ENCODE data around the gene CPNE8. TPM values are rescaled to one million over a fixed set of nuclear protein-coding genes. Genes with fewer than 3 reads are reported as not detected.

Gene CPNE8
- total RNA-seq, 4 donors from 2014 or later = 11.1 to 35.2 (median 16.7) TPM

- Histone ChIP-seq H3K27ac (no peak overlapping the region), H3K9me3 (no peaks in the 10 kb centered on the region), H3K4me1 (no peaks in the 10 kb centered on the region), H3K36me3 (no peaks in the 10 kb centered on the region), H3K27me3 (no peaks in the 10 kb centered on the region), H3K4me3 (no peak overlapping the region)
- TF ChIP-seq CTCF (IDR thresholded peaks at IDR 0.05) (no peak), POLR2A (IDR thresholded peaks at IDR 0.05) (no peak)
- DNase-seq = no peak
- intact Hi-C loops (cut with DNase I; ENCODE audit: low total_unique reads) = no loop called here
These were observed 25.1 kb downstream of the CPNE8 start for GRCh38 chr12:38880288-38880687.

DNA sequence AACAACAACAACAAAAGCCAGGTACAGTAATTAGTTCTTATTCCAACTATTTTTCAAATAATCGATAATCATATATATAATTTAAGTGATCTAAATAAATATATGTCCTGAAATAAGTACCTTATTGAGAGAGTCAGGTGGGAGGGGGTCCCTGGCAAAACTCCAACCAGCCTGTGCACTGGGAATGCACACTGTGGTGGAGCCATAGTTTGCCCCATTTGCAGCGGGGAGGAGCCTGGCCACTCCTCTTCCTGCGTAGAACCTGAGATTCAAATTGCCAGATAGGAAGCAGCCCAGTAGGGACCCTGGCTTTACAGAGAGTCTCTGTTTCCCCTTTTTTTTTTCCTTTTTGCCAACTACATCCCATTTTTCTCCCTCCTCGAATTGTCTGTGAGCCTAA, 26.4 kb downstream of the CPNE8 start:
- Histone ChIP-seq H3K9me3 (no peaks in the 10 kb centered on the region), H3K4me1 (no peaks in the 10 kb centered on the region), H3K4me3 (no peak overlapping the region), H3K36me3 (no peaks in the 10 kb centered on the region), H3K27me3 (no peaks in the 10 kb centered on the region), H3K27ac (no peak overlapping the region)
- intact Hi-C loops (cut with DNase I; ENCODE audit: low total_unique reads) = no loop called here
- TF ChIP-seq CTCF (IDR thresholded peaks at IDR 0.05) = no peak
- no peak for TF ChIP-seq POLR2A (IDR thresholded peaks at IDR 0.05)
- no peak for DNase-seq

DNA sequence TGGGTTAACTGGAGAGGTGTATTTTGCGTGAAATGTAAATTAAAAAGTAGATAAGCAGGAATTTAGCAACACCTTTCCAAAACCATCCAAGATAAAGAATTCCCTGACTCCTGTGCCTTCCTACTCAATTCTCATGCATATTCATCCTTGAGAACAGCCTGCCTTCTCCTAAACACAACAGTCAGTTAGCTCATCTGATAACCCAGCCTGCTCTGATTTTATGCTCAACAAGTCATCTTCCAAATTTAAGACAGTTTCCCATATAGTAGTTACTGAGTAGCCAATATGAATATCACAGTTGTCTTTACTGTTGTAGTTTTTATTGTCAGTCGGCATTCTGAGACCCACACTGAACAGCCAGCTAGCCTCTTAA, 27.1 kb downstream of the CPNE8 start:
- no peak for TF ChIP-seq CTCF (IDR thresholded peaks at IDR 0.05)
- TF ChIP-seq POLR2A (IDR thresholded peaks at IDR 0.05) = no peak
- no peak overlapping the region for H3K27ac ChIP-seq
- no peaks in the 10 kb centered on the region for H3K9me3 ChIP-seq
- no peaks in the 10 kb centered on the region for H3K27me3 ChIP-seq
- H3K4me1 ChIP-seq = peaks cover 0 to 3% of the 10 kb centered on the region in 2 donors
- DNase-seq = no peak
- H3K4me3 ChIP-seq = no peak overlapping the region
- intact Hi-C loops (cut with DNase I; ENCODE audit: low total_unique reads) = no loop called here
- no peaks in the 10 kb centered on the region for H3K36me3 ChIP-seq

DNA sequence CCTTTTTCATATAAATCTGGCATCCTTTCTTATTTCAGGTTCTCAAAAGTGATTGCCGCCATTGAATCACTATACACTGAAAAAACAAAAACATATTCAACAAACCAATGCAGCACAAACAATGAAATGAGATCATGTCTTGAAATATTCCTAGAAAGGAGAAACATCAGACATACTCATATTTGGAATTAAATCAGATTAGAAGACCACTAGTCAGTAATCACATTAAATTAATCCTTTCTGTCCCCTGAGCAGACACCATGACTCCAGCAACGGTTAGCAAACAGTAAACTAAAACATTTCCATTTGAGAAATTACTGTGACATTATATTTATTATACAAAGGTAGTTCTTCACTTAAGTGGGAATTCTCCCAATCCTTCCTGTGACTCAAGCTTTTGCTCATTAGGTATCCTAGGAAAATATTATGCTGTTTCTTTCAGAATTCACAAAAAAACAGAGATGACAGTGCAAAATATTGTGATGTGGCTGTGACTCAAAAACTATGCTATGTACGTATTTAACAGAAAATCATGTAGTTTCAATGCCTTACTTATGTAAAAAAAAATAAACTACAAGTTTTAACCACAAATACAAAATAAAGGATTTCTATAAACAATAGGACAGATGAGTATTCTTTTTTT, 29.7 kb downstream of the CPNE8 start:
- TF ChIP-seq POLR2A (IDR thresholded peaks at IDR 0.05) (no peak), CTCF (IDR thresholded peaks at IDR 0.05) (no peak)
- no peaks in the 10 kb centered on the region for H3K27me3 ChIP-seq
- H3K4me3 ChIP-seq = no peak overlapping the region
- intact Hi-C loops (cut with DNase I; ENCODE audit: low total_unique reads) = no loop called here
- no peaks in the 10 kb centered on the region for H3K9me3 ChIP-seq
- DNase-seq = no peak
- H3K36me3 ChIP-seq = no peaks in the 10 kb centered on the region
- H3K4me1 ChIP-seq = peaks cover 0 to 3% of the 10 kb centered on the region in 2 donors
- H3K27ac ChIP-seq = no peak overlapping the region

- no peak overlapping the region for H3K27ac ChIP-seq
- no peaks in the 10 kb centered on the region for H3K9me3 ChIP-seq
- H3K36me3 ChIP-seq = no peaks in the 10 kb centered on the region
- intact Hi-C loops (cut with DNase I; ENCODE audit: low total_unique reads) = no loop called here
- no peak overlapping the region for H3K4me3 ChIP-seq
- H3K4me1 ChIP-seq = peaks cover 0 to 3% of the 10 kb centered on the region in 2 donors
- no peak for DNase-seq
- H3K27me3 ChIP-seq = no peaks in the 10 kb centered on the region
- TF ChIP-seq CTCF (IDR thresholded peaks at IDR 0.05) (no peak), POLR2A (IDR thresholded peaks at IDR 0.05) (no peak)
These were observed 32.8 kb downstream of the CPNE8 start for GRCh38 chr12:38872561-38872960.
